ENCODE data around the gene FBXO8. TPM values are rescaled to one million over a fixed set of nuclear protein-coding genes. Genes with fewer than 3 reads are reported as not detected.
A peak's percentile ranks its signal among the peaks of the same experiment; 100 is the strongest.

The FBXO8 gene
- total RNA-seq, 1 donor from 2014 or later, result 13.5 TPM

DNA sequence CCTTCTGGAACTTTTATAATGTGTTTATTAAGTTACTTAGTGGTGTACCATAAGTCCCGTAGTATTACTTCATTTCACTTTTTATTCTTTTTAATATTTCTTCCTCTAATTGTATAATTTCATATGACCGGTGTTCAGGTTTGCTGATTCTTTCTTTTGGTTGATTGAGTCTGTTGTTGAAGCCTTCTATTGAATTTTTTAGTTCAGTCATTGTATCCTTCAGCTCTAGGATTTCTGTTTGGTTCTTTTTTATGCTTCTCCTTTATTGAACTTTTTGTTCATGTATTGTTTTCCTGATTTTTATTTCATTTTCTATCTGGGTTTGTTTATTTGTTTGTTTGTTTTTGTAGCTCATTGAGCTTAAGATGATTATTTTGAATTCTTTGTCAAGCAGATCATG, 9.0 kb upstream of the FBXO8 start:
- peaks cover 52% of the 10 kb centered on the region for H3K36me3 Mint-ChIP-seq
- no peaks in the 10 kb centered on the region for H3K27me3 Mint-ChIP-seq (ENCODE audit: low read depth)
- H3K4me1 Mint-ChIP-seq, result no peaks in the 10 kb centered on the region
- TF ChIP-seq, protein P1, sequence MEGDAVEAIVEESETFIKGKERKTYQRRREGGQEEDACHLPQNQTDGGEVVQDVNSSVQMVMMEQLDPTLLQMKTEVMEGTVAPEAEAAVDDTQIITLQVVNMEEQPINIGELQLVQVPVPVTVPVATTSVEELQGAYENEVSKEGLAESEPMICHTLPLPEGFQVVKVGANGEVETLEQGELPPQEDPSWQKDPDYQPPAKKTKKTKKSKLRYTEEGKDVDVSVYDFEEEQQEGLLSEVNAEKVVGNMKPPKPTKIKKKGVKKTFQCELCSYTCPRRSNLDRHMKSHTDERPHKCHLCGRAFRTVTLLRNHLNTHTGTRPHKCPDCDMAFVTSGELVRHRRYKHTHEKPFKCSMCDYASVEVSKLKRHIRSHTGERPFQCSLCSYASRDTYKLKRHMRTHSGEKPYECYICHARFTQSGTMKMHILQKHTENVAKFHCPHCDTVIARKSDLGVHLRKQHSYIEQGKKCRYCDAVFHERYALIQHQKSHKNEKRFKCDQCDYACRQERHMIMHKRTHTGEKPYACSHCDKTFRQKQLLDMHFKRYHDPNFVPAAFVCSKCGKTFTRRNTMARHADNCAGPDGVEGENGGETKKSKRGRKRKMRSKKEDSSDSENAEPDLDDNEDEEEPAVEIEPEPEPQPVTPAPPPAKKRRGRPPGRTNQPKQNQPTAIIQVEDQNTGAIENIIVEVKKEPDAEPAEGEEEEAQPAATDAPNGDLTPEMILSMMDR (IDR thresholded peaks at IDR 0.05; ENCODE audit: unreplicated experiment), result no peak
- H3K9me3 Mint-ChIP-seq, result peaks cover 58% of the 10 kb centered on the region
- no peak overlapping the region for H3K4me3 Mint-ChIP-seq
- no peak for DNase-seq (ENCODE audit: low spot score in 2 of 2, unreplicated experiment in 2 of 2)
- no peak overlapping the region for H3K27ac Mint-ChIP-seq

DNA sequence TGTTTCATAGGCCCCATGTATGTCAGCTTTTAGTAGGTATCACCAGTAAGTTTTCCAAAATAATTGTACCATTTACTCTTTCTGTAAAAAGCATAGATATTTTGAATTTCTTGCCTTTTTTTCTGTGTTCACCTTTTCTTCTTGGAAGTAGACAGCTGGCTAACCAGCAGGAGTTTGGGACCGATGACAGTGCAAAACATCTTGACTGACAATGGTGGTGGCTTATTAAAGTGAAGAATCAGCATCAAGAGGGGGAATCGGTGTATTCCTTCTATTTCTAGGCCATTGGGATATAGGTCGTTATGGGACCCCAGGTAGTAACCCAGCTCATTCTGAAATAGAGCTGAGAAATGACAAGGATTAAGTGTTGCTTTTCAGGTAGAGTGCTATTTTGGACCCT, 3.4 kb upstream of the FBXO8 start:
- Mint-ChIP-seq H3K4me1 (peaks cover 26% of the 10 kb centered on the region), H3K27ac (no peak overlapping the region), H3K36me3 (peaks cover 17% of the 10 kb centered on the region), H3K27me3 (ENCODE audit: low read depth) (no peaks in the 10 kb centered on the region), H3K4me3 (no peak overlapping the region), H3K9me3 (peaks cover 22% of the 10 kb centered on the region)
- TF ChIP-seq, protein P1 (IDR thresholded peaks at IDR 0.05; ENCODE audit: unreplicated experiment), result no peak
- no peak for DNase-seq (ENCODE audit: low spot score in 2 of 2, unreplicated experiment in 2 of 2)

DNA sequence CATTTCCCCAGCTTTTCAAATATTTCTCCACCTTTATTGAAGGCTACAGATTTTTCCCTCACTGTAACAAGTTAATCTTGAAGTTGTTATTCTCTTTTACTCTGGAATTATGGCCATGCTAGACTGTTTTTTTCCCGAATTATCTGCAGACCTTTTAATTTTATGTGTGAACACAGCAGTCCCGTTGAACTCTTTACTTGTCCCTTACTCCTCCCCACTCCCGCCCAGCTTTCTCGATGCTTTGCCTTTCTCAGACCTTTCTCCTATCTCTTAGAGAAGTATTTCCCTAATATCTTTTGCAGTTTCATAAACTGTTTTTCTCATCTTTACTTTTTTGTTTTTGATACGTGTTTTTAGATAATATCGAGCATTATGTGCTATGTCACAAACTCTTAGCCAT, 1.0 kb upstream of the FBXO8 start:
- peak overlapping the region; percentile 99 for H3K4me3 Mint-ChIP-seq
- TF ChIP-seq, protein P1 (IDR thresholded peaks at IDR 0.05; ENCODE audit: unreplicated experiment), result no peak
- H3K4me1 Mint-ChIP-seq, result peaks cover 36% of the 10 kb centered on the region
- peak overlapping the region; percentile 100 for H3K27ac Mint-ChIP-seq
- no peaks in the 10 kb centered on the region for H3K27me3 Mint-ChIP-seq (ENCODE audit: low read depth)
- no peak for DNase-seq (ENCODE audit: low spot score in 2 of 2, unreplicated experiment in 2 of 2)
- peaks cover 14% of the 10 kb centered on the region for H3K36me3 Mint-ChIP-seq
- peaks cover 11% of the 10 kb centered on the region for H3K9me3 Mint-ChIP-seq

DNA sequence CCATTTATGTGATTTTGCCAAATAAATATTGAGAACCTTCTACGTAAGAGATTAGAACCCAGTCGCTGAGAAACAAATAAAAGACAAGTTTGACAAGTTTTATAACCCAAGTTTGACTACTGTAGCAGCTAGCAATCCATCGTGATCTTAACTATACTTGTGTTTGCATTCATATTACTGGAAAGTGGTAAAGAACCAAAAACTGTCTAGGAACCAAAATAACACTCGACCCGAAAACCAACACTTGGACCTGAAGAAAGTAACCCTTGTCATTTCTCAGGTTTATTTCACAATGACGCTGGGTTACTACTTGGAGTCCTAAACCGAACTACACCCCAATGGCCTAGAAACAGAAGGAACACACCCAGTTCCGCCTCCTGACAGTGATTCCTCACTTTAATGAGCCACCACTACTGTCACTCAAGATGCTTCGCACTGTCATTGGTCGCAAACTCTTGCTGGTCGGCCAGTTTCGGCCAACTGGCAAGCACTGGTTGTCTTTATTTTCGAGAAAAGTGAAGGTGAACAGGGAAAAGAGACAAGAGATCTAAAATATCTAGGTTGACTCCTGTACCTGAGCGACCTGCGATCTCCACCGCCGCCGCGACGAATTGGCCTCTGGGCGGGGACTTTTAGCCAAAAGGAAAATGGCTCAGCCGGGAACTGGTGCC, 496 bp downstream of the FBXO8 start:
- peaks cover 36% of the 10 kb centered on the region for H3K4me1 Mint-ChIP-seq
- TF ChIP-seq, protein P1 (IDR thresholded peaks at IDR 0.05; ENCODE audit: unreplicated experiment), result no peak
- peak overlapping the region; percentile 100 for H3K27ac Mint-ChIP-seq
- H3K27me3 Mint-ChIP-seq (ENCODE audit: low read depth), result no peaks in the 10 kb centered on the region
- DNase-seq (ENCODE audit: low spot score in 2 of 2, unreplicated experiment in 2 of 2), result peak in 1 of 2 experiments; percentile 63
- H3K36me3 Mint-ChIP-seq, result peaks cover 18% of the 10 kb centered on the region
- peak overlapping the region; percentile 99 for H3K4me3 Mint-ChIP-seq
- peaks cover 9% of the 10 kb centered on the region for H3K9me3 Mint-ChIP-seq

DNA sequence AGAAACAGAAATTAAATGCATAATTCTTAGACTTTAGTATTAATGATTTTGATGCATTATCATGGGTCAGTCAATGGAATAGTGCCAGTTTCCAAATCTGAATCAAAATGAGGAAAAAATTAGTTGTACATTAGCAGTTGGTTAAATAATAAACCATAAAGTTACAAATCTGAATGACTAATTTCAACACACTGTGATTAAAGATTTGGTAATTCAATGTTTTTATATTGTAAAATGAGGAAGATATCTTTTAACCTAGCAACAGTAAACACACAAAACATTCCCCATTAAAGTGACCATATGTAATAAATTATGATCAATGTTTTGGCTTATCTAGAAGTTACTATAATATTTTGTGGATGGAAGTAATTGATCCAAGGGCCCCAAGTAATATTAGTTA, 1.6 kb downstream of the FBXO8 start:
- Mint-ChIP-seq H3K4me3 (peak overlapping the region; percentile 99), H3K4me1 (peaks cover 36% of the 10 kb centered on the region), H3K27ac (no peak overlapping the region), H3K9me3 (peaks cover 9% of the 10 kb centered on the region), H3K36me3 (peaks cover 18% of the 10 kb centered on the region), H3K27me3 (ENCODE audit: low read depth) (no peaks in the 10 kb centered on the region)
- no peak for DNase-seq (ENCODE audit: low spot score in 2 of 2, unreplicated experiment in 2 of 2)
- TF ChIP-seq, protein P1 (IDR thresholded peaks at IDR 0.05; ENCODE audit: unreplicated experiment), result no peak

Measured in mesothelial cell of epicardium (in vitro differentiated cells).